ENCODE results near the gene SFXN4.

The SFXN4 gene

DNA sequence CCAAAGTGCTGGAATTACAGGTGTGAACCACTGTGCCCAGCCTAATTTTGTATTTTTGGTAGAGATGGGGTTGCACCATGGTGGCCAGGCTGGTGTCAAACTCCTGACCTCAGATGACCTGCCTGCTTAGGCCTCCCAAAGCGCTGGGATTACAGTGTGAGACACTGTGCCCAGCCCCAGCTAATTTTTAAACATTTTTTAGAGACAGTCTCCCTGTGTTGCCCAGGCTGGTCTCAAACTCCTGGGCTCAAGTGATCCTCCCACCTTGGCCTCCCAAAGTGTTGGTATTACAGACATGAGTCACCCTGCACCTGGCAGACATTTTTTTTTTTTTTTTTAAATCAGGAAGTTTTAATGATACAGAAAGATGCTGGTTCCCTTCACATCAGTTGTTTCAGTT lies 46.1 kb downstream of the SFXN4 start:
- TF ChIP-seq EGR1 (IDR thresholded peaks at IDR 0.05): no peak
- TF ChIP-seq RAD21 (IDR thresholded peaks at IDR 0.05; ENCODE audit: low read depth): no peak
- TF ChIP-seq CEBPB (IDR thresholded peaks at IDR 0.05): no peak
- TF ChIP-seq TCF12 (IDR thresholded peaks at IDR 0.05; ENCODE audit: low read depth): no peak
- no peak for TF ChIP-seq ZBTB7A (IDR thresholded peaks at IDR 0.05; ENCODE audit: low read depth)

DNA sequence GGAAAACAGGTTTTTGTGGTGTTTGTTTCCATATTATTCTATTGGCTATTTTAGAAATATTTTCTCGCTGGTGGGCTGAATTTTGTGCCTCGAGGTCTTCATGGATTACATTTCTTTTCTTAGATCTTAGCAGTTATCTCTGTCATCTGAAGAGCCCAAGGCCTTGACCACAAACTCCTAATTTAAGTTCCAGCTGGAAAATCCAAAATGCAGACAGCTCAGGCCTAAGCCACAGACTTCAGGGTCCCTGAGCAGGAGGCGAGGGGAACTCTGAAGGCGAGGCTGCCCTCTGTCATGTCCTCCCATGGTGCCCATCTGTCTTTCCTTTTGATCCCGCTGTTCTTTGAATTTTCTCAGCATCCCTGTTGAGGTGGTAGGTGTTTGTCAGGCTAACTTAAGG lies 47.3 kb downstream of the SFXN4 start:
- TF ChIP-seq FOXM1 (IDR thresholded peaks at IDR 0.05; ENCODE audit: borderline replicate concordance, low read depth) (no peak), TAF1 (IDR thresholded peaks at IDR 0.05; ENCODE audit: low read depth) (no peak), CEBPB (IDR thresholded peaks at IDR 0.05) (no peak), CREB1 (IDR thresholded peaks at IDR 0.05; ENCODE audit: low read depth) (no peak)
- TF ChIP-seq, protein P1, sequence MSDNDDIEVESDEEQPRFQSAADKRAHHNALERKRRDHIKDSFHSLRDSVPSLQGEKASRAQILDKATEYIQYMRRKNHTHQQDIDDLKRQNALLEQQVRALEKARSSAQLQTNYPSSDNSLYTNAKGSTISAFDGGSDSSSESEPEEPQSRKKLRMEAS (IDR thresholded peaks at IDR 0.05): no peak
- TF ChIP-seq, protein P2, sequence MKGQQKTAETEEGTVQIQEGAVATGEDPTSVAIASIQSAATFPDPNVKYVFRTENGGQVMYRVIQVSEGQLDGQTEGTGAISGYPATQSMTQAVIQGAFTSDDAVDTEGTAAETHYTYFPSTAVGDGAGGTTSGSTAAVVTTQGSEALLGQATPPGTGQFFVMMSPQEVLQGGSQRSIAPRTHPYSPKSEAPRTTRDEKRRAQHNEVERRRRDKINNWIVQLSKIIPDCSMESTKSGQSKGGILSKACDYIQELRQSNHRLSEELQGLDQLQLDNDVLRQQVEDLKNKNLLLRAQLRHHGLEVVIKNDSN (IDR thresholded peaks at IDR 0.05): no peak

DNA sequence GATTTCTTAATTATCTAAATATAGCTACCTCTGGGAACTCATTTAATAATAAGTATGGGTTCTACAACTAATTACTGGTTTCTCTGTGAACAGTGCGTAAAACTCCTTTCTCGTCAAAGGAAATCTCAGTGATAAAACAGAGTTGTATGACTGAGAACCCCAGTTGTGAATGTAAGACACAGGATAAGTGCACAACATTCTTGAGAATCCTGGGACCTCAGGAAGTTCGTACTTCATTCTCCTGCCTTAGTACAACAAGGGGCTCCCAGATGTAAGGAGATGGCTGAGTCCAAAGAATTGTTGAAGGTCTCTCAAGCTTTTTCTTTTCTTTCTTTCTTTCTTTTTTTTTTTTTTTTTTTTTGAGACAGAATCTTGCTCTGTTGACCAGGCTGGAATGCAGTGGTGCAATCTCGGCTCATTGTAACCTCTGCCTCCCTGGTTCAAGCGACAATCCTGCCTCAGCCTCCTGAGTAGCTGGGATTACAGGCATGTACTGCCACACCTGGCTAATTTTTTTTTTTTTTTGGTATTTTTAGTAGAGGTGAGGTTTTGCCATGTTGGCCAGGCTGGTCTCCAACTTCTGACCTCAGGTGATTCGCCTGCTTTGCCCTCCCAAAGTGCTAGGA lies 49.1 kb downstream of the SFXN4 start:
- no peak for TF ChIP-seq EP300 (IDR thresholded peaks at IDR 0.05; ENCODE audit: borderline replicate concordance)
- no peak for TF ChIP-seq CEBPB (IDR thresholded peaks at IDR 0.05)
- no peak for TF ChIP-seq ZBTB7A (IDR thresholded peaks at IDR 0.05; ENCODE audit: low read depth)
- TF ChIP-seq, protein P1 (IDR thresholded peaks at IDR 0.05): no peak
- TF ChIP-seq TCF12 (IDR thresholded peaks at IDR 0.05; ENCODE audit: low read depth): no peak
- no peak for TF ChIP-seq CREB1 (IDR thresholded peaks at IDR 0.05; ENCODE audit: low read depth)
- no peak for TF ChIP-seq YY1 (IDR thresholded peaks at IDR 0.05; ENCODE audit: low read depth)
- no peak for TF ChIP-seq RAD21 (IDR thresholded peaks at IDR 0.05; ENCODE audit: low read depth)
- no peak for TF ChIP-seq TAF1 (IDR thresholded peaks at IDR 0.05; ENCODE audit: low read depth)
- TF ChIP-seq, protein P2 (IDR thresholded peaks at IDR 0.05): no peak
- no peak for TF ChIP-seq FOXM1 (IDR thresholded peaks at IDR 0.05; ENCODE audit: borderline replicate concordance, low read depth)
- no peak for TF ChIP-seq TEAD4 (IDR thresholded peaks at IDR 0.05)
- TF ChIP-seq NFIC (IDR thresholded peaks at IDR 0.05): no peak
- TF ChIP-seq EGR1 (IDR thresholded peaks at IDR 0.05): no peak

DNA sequence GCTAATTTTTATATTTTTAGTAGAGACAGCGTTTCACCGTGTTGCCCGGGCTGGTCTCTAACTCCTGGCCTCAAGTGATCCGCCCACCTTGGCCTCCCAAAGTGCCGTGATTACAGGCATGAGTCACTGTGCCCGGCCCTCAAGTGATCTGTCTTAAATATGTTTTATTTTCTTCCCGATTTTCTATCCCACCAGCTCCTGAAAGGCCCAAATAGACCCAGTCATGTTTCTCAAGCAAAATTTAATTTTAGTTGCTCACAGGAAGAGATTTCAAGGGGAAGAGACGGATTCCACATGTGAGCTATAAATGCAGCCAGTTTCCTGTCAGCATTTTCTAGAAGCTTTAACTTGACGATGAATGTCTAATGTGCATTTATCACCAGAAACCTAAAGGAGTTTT lies 49.6 kb downstream of the SFXN4 start:
- no peak for TF ChIP-seq CEBPB (IDR thresholded peaks at IDR 0.05)
- no peak for TF ChIP-seq TCF12 (IDR thresholded peaks at IDR 0.05; ENCODE audit: low read depth)
- no peak for TF ChIP-seq YY1 (IDR thresholded peaks at IDR 0.05; ENCODE audit: low read depth)
- TF ChIP-seq, protein P2 (IDR thresholded peaks at IDR 0.05): no peak
- TF ChIP-seq ZBTB7A (IDR thresholded peaks at IDR 0.05; ENCODE audit: low read depth): no peak
- no peak for TF ChIP-seq FOXM1 (IDR thresholded peaks at IDR 0.05; ENCODE audit: borderline replicate concordance, low read depth)
- TF ChIP-seq TAF1 (IDR thresholded peaks at IDR 0.05; ENCODE audit: low read depth): no peak
- TF ChIP-seq EGR1 (IDR thresholded peaks at IDR 0.05): no peak
- no peak for TF ChIP-seq RAD21 (IDR thresholded peaks at IDR 0.05; ENCODE audit: low read depth)
- TF ChIP-seq TEAD4 (IDR thresholded peaks at IDR 0.05): no peak
- TF ChIP-seq EP300 (IDR thresholded peaks at IDR 0.05; ENCODE audit: borderline replicate concordance): no peak
- no peak for TF ChIP-seq CREB1 (IDR thresholded peaks at IDR 0.05; ENCODE audit: low read depth)
- TF ChIP-seq, protein P1 (IDR thresholded peaks at IDR 0.05): no peak

DNA sequence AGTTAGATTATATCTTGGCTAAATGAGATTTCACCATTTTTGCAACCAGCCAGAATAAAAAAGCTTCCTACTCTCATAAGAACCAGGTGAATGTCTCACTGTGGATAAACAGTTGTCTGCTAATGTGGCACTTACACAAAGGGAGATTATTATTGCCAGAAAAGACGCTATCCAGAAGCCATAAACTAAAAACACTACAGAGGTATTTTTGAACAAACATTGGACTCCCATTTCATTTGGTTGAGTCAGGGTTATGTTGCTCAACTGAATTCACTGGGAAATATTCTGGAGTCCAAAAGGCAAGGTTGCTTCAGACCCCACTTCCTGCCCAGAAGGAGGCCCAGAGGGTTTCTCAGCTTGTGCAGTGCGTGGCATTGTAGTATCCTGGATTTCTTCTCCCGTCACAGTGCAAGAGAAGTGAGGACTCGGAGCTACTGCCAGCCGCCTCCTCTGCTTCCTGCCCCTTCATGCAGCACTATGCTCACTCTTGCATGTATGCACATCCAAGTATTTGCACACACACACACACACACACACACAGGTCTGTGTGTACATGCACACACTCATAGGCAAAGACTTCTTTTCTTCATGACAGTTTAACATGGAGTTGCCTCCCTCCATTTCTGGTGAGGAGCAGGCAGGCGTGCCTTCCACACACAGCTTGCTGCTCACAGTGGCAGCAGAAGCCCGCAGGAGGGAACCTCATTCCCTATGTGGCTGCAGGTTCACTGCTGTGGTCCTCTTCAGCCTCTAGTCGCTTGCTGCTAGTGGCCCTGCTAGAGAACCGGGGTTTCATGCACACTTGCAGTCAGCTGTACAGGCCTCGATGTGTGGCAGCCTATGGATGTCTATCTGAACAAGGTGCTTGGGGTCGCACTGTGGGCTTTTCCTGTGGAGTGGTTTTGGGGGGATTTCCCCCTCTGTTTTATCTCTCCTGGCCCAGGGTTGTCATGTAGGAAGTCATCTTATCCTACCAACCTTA lies 51.5 kb downstream of the SFXN4 start:
- TF ChIP-seq ZBTB7A (IDR thresholded peaks at IDR 0.05; ENCODE audit: low read depth): no peak
- TF ChIP-seq RAD21 (IDR thresholded peaks at IDR 0.05; ENCODE audit: low read depth): no peak
- TF ChIP-seq EP300 (IDR thresholded peaks at IDR 0.05; ENCODE audit: borderline replicate concordance): no peak
- no peak for TF ChIP-seq CEBPB (IDR thresholded peaks at IDR 0.05)
- TF ChIP-seq TEAD4 (IDR thresholded peaks at IDR 0.05): no peak
- TF ChIP-seq, protein P2 (IDR thresholded peaks at IDR 0.05): no peak
- TF ChIP-seq, protein P1 (IDR thresholded peaks at IDR 0.05): no peak
- no peak for TF ChIP-seq TCF12 (IDR thresholded peaks at IDR 0.05; ENCODE audit: low read depth)
- TF ChIP-seq NFIC (IDR thresholded peaks at IDR 0.05): no peak

DNA sequence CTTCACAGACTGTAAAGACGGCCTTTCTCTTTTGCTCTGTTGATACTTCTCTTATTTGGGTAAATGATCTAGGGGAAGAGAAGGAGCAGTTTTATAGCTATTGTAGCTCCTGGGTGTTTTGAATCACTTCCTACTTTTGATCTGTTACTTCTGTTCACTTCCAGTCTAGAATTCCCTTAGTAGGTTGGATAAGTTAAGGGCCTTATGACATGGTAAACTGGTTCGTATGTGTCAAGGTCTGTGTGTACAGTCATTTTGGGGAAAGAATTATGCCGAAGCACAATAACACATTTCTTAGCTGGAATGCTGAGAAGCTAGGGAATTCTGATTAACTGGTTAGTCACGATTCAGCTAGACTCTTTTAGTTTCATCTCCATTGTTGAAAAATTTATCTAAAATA lies 53.5 kb downstream of the SFXN4 start:
- TF ChIP-seq EGR1 (IDR thresholded peaks at IDR 0.05) (no peak), TEAD4 (IDR thresholded peaks at IDR 0.05) (no peak), FOXM1 (IDR thresholded peaks at IDR 0.05; ENCODE audit: borderline replicate concordance, low read depth) (no peak), RAD21 (IDR thresholded peaks at IDR 0.05; ENCODE audit: low read depth) (no peak), ZBTB7A (IDR thresholded peaks at IDR 0.05; ENCODE audit: low read depth) (no peak), CREB1 (IDR thresholded peaks at IDR 0.05; ENCODE audit: low read depth) (no peak), CEBPB (IDR thresholded peaks at IDR 0.05) (no peak), TCF12 (IDR thresholded peaks at IDR 0.05; ENCODE audit: low read depth) (no peak), YY1 (IDR thresholded peaks at IDR 0.05; ENCODE audit: low read depth) (no peak), EP300 (IDR thresholded peaks at IDR 0.05; ENCODE audit: borderline replicate concordance) (no peak), TAF1 (IDR thresholded peaks at IDR 0.05; ENCODE audit: low read depth) (no peak), NFIC (IDR thresholded peaks at IDR 0.05) (no peak)
- TF ChIP-seq, protein P2 (IDR thresholded peaks at IDR 0.05): no peak
- TF ChIP-seq, protein P3, sequence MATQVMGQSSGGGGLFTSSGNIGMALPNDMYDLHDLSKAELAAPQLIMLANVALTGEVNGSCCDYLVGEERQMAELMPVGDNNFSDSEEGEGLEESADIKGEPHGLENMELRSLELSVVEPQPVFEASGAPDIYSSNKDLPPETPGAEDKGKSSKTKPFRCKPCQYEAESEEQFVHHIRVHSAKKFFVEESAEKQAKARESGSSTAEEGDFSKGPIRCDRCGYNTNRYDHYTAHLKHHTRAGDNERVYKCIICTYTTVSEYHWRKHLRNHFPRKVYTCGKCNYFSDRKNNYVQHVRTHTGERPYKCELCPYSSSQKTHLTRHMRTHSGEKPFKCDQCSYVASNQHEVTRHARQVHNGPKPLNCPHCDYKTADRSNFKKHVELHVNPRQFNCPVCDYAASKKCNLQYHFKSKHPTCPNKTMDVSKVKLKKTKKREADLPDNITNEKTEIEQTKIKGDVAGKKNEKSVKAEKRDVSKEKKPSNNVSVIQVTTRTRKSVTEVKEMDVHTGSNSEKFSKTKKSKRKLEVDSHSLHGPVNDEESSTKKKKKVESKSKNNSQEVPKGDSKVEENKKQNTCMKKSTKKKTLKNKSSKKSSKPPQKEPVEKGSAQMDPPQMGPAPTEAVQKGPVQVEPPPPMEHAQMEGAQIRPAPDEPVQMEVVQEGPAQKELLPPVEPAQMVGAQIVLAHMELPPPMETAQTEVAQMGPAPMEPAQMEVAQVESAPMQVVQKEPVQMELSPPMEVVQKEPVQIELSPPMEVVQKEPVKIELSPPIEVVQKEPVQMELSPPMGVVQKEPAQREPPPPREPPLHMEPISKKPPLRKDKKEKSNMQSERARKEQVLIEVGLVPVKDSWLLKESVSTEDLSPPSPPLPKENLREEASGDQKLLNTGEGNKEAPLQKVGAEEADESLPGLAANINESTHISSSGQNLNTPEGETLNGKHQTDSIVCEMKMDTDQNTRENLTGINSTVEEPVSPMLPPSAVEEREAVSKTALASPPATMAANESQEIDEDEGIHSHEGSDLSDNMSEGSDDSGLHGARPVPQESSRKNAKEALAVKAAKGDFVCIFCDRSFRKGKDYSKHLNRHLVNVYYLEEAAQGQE (IDR thresholded peaks at IDR 0.05; ENCODE audit: low read depth): no peak
- TF ChIP-seq, protein P1 (IDR thresholded peaks at IDR 0.05): no peak
